Astrocyte (in vitro differentiated cells and primary cell): ENCODE results near the gene EBF4.

ENCODE experiments used
- CTCF ChIP-seq: IDR thresholded peaks from 2 replicates; pipeline ENCODE4 v1.5.1; 2011; ENCODE audit warnings: low read depth, mild to moderate bottlenecking, inconsistent platforms, low read length, moderate library complexity; ENCODE audit not compliant: insufficient read depth
- EZH2 ChIP-seq: IDR thresholded peaks from 2 replicates; pipeline ENCODE4 v1.6.1; 2012; ENCODE audit warnings: mild to moderate bottlenecking, low read length, inconsistent platforms; ENCODE audit not compliant: insufficient read depth

- TF ChIP-seq CTCF (no peak), EZH2 (no peak)
Observed at GRCh38 chr20:2651772-2652723, 40.5 kb upstream of the EBF4 start, which contains the start of gene NOP56.
